HEK293T (cell line): ENCODE data around the gene DNAH7.

Source experiments
- ARNT ChIP-seq: fragments of 450-650 bp; IDR thresholded peaks from 2 replicates; pipeline ENCODE4 v1.6.1; 2017; ENCODE audit warnings: mild to moderate bottlenecking
- BHLHE40 ChIP-seq: fragments of 450-650 bp; IDR thresholded peaks from 2 replicates; pipeline ENCODE4 v1.6.1; 2016; ENCODE audit warnings: mild to moderate bottlenecking, moderate library complexity, borderline replicate concordance
- CTBP1 ChIP-seq: fragments of 450-650 bp; IDR thresholded peaks from 2 replicates; pipeline ENCODE4 v1.6.1; 2016; ENCODE audit warnings: borderline replicate concordance
- FOXM1 ChIP-seq: fragments of 450-650 bp; IDR thresholded peaks from 2 replicates; pipeline ENCODE4 v1.6.1; 2017; ENCODE audit warnings: mild to moderate bottlenecking, borderline replicate concordance
- HDGF ChIP-seq: fragments of 450-650 bp; IDR thresholded peaks from 2 replicates; pipeline ENCODE4 v1.6.1; 2017; ENCODE audit warnings: antibody characterized with exemption, borderline replicate concordance
- LEF1 ChIP-seq: fragments of 450-650 bp; IDR thresholded peaks from 2 replicates; pipeline ENCODE4 v1.6.1; 2017; ENCODE audit warnings: mild to moderate bottlenecking, borderline replicate concordance
- SP1 ChIP-seq: fragments of 450-650 bp; IDR thresholded peaks from 2 replicates; pipeline ENCODE4 v1.6.1; 2017
- TARDBP ChIP-seq: fragments of 450-650 bp; IDR thresholded peaks from 2 replicates; pipeline ENCODE4 v1.6.1; 2016
- TF ChIP-seq, protein P1 (sequence below): fragments of 450-650 bp; IDR thresholded peaks from 2 replicates; pipeline ENCODE4 v1.6.1; 2016

DNA sequence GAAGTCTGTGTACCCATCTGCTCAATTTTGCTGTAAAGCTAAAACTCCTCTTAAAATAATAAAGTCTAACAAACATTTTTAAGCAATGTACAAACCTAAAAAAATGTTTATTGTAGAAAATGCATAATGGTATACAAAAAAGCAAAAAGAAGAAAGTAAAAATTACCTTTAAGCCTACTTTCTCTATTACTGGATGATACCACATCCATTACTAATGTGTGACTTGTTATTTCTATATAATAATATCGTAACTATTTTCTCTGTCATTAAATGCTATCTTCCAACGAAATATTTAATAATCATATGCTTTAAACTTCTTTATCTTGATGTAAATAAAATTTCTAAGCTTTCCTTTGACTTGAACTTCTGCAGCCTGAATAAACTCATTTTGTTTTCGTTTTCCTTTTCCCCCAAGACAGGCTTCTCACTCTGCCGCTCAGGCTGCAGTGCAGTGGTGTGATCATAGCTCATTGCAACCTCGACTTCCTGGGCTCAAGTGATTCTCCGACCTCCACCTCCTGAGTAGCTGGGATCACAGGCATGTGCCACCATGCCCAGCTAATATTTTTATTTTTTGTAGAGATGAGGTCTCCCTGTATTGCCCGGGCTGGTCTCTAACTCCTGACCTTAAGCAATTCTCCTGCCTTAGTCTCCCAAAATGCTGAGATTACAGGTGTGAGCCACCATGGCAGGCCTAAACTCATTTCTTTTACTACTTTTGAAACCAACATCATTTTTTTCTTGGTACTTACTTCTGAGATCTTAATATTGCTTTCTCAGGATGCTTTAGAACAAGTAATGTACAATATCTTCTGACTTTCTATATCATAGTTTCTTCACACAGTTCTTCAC, 18.1 kb upstream of the DNAH7 start:
- TF ChIP-seq SP1 (no peak), LEF1 (no peak), TARDBP (no peak), FOXM1 (no peak), HDGF (no peak), BHLHE40 (no peak), ARNT (no peak), CTBP1 (no peak)
- TF ChIP-seq, protein P1, sequence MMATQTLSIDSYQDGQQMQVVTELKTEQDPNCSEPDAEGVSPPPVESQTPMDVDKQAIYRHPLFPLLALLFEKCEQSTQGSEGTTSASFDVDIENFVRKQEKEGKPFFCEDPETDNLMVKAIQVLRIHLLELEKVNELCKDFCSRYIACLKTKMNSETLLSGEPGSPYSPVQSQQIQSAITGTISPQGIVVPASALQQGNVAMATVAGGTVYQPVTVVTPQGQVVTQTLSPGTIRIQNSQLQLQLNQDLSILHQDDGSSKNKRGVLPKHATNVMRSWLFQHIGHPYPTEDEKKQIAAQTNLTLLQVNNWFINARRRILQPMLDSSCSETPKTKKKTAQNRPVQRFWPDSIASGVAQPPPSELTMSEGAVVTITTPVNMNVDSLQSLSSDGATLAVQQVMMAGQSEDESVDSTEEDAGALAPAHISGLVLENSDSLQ = no peak
